ENCODE data around the gene IDS.
A peak's percentile ranks its signal among the peaks of the same experiment; 100 is the strongest.
"Not testable (repeated sequence)": the region's sequence is repeated elsewhere in the genome, so short reads cannot be mapped to it uniquely, and the experiment has no call there.

The IDS gene, protein sequence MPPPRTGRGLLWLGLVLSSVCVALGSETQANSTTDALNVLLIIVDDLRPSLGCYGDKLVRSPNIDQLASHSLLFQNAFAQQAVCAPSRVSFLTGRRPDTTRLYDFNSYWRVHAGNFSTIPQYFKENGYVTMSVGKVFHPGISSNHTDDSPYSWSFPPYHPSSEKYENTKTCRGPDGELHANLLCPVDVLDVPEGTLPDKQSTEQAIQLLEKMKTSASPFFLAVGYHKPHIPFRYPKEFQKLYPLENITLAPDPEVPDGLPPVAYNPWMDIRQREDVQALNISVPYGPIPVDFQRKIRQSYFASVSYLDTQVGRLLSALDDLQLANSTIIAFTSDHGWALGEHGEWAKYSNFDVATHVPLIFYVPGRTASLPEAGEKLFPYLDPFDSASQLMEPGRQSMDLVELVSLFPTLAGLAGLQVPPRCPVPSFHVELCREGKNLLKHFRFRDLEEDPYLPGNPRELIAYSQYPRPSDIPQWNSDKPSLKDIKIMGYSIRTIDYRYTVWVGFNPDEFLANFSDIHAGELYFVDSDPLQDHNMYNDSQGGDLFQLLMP

DNA sequence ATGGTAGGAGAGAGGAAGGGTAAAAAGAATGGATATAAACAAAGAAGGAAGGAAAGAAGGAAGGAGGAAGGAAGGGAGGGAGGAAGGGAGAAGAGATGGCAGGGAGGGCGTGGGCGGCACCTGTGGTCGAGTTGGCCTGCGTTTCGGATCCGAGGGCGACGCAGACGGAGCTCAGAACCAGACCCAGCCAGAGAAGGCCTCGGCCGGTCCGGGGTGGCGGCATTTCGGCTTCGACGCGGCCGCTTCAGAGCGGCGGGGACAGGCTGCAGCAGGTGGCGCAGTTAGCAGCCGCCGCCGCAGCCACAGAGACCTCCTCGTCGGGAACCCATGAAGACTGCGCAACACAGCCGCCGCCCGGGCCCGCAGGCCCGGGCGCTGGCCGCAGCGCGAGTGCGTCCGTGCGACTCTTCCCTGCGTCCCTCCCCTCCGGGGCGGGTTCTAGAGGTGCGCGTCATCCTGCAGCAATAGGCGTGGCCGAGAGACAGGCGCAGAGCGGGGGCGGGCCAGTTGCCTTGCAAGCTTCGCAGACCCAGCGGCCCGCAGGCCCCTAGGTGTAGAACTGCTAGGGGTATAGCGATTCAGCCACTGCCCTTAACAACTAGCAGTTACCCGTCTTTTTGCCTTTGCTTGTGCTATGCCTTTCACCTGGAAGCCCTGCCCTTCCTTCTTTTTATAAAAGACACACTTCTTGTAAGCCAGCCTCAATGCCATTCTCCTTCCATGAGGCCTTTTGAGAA, at the start of gene IDS:
Gene IDS, minus strand, starts transcription at position 392 of the 737 bp plus-strand sequence. Its CDS starts 169 bp downstream, at position 223.
- TF ChIP-seq, protein P1, sequence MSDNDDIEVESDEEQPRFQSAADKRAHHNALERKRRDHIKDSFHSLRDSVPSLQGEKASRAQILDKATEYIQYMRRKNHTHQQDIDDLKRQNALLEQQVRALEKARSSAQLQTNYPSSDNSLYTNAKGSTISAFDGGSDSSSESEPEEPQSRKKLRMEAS (IDR thresholded peaks at IDR 0.05): 0 out of 2 replicates have a peak, but pooled peaks have one; percentile 42
- TF ChIP-seq RAD21 (IDR thresholded peaks at IDR 0.05; ENCODE audit: low read depth) (no peak), EGR1 (IDR thresholded peaks at IDR 0.05) (peak; percentile 78)

DNA sequence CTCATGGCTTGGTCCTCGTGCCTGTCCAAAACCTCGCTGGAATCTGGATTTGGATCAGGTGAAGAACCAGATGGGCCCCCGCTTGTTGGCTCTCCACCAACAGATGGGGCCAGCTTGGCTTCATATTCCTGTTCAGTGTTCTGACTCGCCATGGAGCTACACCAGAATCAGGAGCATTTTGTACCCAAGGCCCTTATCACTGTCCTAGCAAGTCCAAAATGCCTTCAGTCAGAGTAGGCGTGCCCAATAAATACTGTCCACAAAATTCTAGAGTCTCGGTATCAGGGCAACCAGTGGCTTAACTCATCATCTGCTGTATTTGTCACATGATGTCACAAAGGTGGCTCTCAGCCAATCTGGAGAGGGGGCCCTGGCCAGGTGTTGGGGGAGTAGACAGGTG, 44.6 kb upstream of the IDS start, which contains the start of gene HSFX3:
Gene HSFX3, minus strand, starts transcription at position 224 of the 400 bp plus-strand sequence. Its CDS starts 72 bp downstream, at position 152.
- TF ChIP-seq, protein P2, sequence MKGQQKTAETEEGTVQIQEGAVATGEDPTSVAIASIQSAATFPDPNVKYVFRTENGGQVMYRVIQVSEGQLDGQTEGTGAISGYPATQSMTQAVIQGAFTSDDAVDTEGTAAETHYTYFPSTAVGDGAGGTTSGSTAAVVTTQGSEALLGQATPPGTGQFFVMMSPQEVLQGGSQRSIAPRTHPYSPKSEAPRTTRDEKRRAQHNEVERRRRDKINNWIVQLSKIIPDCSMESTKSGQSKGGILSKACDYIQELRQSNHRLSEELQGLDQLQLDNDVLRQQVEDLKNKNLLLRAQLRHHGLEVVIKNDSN (IDR thresholded peaks at IDR 0.05): not testable (repeated sequence)
- not testable (repeated sequence) for TF ChIP-seq CEBPB (IDR thresholded peaks at IDR 0.05); EP300 (IDR thresholded peaks at IDR 0.05; ENCODE audit: borderline replicate concordance)

DNA sequence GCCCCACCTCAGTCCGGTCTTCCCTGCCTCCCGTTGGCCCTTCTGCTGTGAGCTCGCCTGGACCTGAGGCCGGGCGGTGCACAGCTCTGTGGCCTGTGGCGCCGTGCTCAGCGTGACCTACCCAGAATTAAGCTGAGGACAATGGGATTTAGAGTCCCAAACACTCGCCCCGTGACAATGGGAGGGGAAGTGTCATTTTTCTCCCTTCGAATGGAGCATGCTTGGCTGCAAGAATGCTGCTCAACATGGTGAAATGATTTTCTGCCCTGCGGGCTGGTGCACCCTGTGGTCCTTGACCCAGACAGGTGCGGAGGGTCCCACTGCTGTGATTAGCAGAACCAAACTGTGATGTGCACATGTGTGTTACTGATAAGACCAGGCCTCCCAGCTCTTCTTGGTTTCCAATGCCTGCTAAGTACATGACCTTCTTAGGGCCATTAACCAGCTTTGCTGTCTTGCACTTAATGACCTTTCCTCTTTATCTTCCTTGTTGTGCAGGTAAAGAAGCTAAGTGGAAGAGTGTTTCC, 36.5 kb upstream of the IDS start:
- TF ChIP-seq CEBPB (IDR thresholded peaks at IDR 0.05) (no peak), TEAD4 (IDR thresholded peaks at IDR 0.05) (no peak), FOXM1 (IDR thresholded peaks at IDR 0.05; ENCODE audit: borderline replicate concordance, low read depth) (no peak), YY1 (IDR thresholded peaks at IDR 0.05; ENCODE audit: low read depth) (no peak), CREB1 (IDR thresholded peaks at IDR 0.05; ENCODE audit: low read depth) (no peak), TCF12 (IDR thresholded peaks at IDR 0.05; ENCODE audit: low read depth) (no peak), TAF1 (IDR thresholded peaks at IDR 0.05; ENCODE audit: low read depth) (no peak), EGR1 (IDR thresholded peaks at IDR 0.05) (no peak), EP300 (IDR thresholded peaks at IDR 0.05; ENCODE audit: borderline replicate concordance) (no peak), ZBTB7A (IDR thresholded peaks at IDR 0.05; ENCODE audit: low read depth) (no peak), NFIC (IDR thresholded peaks at IDR 0.05) (no peak), RAD21 (IDR thresholded peaks at IDR 0.05; ENCODE audit: low read depth) (no peak)
- TF ChIP-seq, protein P2 (IDR thresholded peaks at IDR 0.05): no peak
- TF ChIP-seq, protein P1 (IDR thresholded peaks at IDR 0.05): no peak; the same call in 1 of the 2 replicates
- TF ChIP-seq, protein P3, sequence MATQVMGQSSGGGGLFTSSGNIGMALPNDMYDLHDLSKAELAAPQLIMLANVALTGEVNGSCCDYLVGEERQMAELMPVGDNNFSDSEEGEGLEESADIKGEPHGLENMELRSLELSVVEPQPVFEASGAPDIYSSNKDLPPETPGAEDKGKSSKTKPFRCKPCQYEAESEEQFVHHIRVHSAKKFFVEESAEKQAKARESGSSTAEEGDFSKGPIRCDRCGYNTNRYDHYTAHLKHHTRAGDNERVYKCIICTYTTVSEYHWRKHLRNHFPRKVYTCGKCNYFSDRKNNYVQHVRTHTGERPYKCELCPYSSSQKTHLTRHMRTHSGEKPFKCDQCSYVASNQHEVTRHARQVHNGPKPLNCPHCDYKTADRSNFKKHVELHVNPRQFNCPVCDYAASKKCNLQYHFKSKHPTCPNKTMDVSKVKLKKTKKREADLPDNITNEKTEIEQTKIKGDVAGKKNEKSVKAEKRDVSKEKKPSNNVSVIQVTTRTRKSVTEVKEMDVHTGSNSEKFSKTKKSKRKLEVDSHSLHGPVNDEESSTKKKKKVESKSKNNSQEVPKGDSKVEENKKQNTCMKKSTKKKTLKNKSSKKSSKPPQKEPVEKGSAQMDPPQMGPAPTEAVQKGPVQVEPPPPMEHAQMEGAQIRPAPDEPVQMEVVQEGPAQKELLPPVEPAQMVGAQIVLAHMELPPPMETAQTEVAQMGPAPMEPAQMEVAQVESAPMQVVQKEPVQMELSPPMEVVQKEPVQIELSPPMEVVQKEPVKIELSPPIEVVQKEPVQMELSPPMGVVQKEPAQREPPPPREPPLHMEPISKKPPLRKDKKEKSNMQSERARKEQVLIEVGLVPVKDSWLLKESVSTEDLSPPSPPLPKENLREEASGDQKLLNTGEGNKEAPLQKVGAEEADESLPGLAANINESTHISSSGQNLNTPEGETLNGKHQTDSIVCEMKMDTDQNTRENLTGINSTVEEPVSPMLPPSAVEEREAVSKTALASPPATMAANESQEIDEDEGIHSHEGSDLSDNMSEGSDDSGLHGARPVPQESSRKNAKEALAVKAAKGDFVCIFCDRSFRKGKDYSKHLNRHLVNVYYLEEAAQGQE (IDR thresholded peaks at IDR 0.05; ENCODE audit: low read depth): no peak

DNA sequence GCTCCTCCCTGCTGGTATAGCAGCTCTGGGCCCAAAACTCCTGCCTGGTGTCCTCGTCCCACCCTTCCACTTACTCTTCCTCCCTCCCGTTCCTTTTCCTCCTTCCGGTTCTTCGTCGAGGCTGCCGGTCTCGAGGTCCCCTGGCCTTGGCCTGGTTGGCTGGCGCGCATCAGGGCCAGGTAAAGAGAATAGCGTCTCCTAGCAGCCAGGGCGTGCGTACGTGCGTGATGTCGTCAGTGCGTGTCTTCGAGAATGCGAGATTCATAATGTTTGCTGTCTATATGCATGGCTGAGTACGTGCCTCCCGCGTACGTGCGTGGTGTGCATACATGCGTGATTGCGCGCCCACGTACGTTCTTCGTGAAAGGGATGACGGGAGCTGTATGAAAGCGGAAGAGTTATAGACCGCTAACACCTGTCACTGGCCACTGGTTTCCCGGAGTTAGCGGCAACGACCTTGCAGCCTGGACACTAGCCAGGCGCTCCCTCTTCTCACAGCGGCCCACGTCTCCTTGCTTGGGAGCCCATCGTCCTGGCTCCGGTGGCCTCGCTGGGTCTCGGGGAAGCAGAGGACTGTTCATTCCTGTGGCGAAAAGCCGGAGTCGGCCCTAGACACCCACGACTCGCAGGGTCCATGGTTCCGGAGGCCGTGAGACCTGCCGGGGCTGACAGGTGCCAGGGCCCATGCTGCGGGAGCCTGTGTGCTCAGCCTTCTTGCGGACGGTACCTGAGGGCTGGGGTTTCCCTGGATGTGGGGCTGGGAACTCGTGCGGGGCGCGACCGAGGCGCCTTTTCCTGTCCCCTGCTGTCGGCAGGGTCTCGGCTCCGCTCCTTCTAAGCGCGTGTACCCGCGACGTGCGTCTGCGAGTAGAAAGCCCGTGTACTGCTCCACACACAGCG, 35.8 kb upstream of the IDS start, which contains the start of gene EOLA1:
Gene EOLA1, plus strand, starts transcription at position 392 of the 900 bp plus-strand sequence. CDS start 4,619 bp downstream, outside the sequence.
- TF ChIP-seq EP300 (IDR thresholded peaks at IDR 0.05; ENCODE audit: borderline replicate concordance): no peak
- peak; percentile 62 for TF ChIP-seq EGR1 (IDR thresholded peaks at IDR 0.05)
- TF ChIP-seq, protein P1 (IDR thresholded peaks at IDR 0.05): peak; percentile 51; the same call in 1 of the 2 replicates
- TF ChIP-seq, protein P3 (IDR thresholded peaks at IDR 0.05; ENCODE audit: low read depth): no peak
- TF ChIP-seq NFIC (IDR thresholded peaks at IDR 0.05): no peak
- peak; percentile 69 for TF ChIP-seq CREB1 (IDR thresholded peaks at IDR 0.05; ENCODE audit: low read depth)
- no peak for TF ChIP-seq ZBTB7A (IDR thresholded peaks at IDR 0.05; ENCODE audit: low read depth)
- no peak for TF ChIP-seq CEBPB (IDR thresholded peaks at IDR 0.05)

Data from Ishikawa (cell line).